Gastroesophageal sphincter (tissue), 3 donors: Measurements from ENCODE around the gene NFATC2IP.

Experiments used
- POLR2A ChIP-seq, 2 donors: fragments of 450-650 bp; IDR thresholded peaks; one replicate each; pipeline ENCODE4 v1.6.1; 2017; ENCODE audit warnings: antibody characterized with exemption in 2 of 2, mild to moderate bottlenecking in 2 of 2, moderate library complexity in 1 of 2
- POLR2AphosphoS5 ChIP-seq: sonication (generic); formaldehyde crosslinking; IDR thresholded peaks from one replicate; pipeline ENCODE4 v1.6.1; 2017; ENCODE audit warnings: antibody characterized with exemption
- TF ChIP-seq, protein P1 (sequence below), 4 experiments: fragments of 200-600 bp in 2 of 4; fragments of 450-650 bp in 2 of 4; sonication (generic) in 1 of 4; IDR thresholded peaks; one replicate each; pipeline ENCODE4 v1.5.1; 2017 to 2019; ENCODE audit warnings: antibody characterized with exemption in 4 of 4, mild to moderate bottlenecking in 2 of 4, moderate library complexity in 2 of 4

DNA sequence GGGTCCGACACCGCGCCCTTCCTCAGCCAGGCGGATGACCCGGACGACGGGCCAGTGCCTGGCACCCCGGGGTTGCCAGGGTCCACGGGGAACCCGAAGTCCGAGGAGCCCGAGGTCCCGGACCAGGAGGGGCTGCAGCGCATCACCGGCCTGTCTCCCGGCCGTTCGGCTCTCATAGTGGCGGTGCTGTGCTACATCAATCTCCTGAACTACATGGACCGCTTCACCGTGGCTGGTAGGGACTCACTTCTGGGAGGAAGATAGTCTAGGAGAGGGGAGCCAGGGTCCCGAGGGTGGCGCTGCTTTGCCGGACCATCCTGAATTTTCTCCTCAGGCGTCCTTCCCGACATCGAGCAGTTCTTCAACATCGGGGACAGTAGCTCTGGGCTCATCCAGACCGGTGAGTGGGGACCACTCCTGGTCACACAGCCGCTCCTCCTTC, 24.4 kb downstream of the NFATC2IP start:
- TF ChIP-seq POLR2AphosphoS5 (no peak), POLR2A (IDR thresholded peaks at IDR 0.05) (no peak)
- TF ChIP-seq, protein P1, sequence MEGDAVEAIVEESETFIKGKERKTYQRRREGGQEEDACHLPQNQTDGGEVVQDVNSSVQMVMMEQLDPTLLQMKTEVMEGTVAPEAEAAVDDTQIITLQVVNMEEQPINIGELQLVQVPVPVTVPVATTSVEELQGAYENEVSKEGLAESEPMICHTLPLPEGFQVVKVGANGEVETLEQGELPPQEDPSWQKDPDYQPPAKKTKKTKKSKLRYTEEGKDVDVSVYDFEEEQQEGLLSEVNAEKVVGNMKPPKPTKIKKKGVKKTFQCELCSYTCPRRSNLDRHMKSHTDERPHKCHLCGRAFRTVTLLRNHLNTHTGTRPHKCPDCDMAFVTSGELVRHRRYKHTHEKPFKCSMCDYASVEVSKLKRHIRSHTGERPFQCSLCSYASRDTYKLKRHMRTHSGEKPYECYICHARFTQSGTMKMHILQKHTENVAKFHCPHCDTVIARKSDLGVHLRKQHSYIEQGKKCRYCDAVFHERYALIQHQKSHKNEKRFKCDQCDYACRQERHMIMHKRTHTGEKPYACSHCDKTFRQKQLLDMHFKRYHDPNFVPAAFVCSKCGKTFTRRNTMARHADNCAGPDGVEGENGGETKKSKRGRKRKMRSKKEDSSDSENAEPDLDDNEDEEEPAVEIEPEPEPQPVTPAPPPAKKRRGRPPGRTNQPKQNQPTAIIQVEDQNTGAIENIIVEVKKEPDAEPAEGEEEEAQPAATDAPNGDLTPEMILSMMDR (IDR thresholded peaks at IDR 0.05) = no peak
